ENCODE data around the gene FAM228A.

DNA sequence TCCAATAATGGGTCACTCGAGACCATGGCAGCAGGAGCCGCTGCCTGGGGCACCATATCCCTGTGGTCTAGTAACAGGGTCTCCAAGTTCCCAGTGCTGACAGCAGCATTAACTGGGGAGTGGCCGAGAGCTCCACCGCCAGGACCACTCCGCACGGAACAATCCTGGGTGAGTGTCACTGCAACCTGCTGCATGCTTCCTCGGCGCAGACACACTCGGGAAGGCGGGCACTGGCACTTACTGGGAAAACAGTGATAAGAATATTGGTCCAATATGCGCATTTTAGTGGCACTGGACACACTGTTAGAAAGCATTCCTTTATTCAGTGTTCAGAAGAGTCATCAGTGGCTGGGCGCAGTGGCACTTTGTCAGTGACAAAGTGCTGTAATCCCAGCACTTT is 29.7 kb downstream of the FAM228A start:
- TF ChIP-seq, protein P1, sequence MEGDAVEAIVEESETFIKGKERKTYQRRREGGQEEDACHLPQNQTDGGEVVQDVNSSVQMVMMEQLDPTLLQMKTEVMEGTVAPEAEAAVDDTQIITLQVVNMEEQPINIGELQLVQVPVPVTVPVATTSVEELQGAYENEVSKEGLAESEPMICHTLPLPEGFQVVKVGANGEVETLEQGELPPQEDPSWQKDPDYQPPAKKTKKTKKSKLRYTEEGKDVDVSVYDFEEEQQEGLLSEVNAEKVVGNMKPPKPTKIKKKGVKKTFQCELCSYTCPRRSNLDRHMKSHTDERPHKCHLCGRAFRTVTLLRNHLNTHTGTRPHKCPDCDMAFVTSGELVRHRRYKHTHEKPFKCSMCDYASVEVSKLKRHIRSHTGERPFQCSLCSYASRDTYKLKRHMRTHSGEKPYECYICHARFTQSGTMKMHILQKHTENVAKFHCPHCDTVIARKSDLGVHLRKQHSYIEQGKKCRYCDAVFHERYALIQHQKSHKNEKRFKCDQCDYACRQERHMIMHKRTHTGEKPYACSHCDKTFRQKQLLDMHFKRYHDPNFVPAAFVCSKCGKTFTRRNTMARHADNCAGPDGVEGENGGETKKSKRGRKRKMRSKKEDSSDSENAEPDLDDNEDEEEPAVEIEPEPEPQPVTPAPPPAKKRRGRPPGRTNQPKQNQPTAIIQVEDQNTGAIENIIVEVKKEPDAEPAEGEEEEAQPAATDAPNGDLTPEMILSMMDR (IDR thresholded peaks at IDR 0.05), result no peak
- no peak for TF ChIP-seq EZH2 (IDR thresholded peaks at IDR 0.05)
- TF ChIP-seq EZH2phosphoT487 (IDR thresholded peaks at IDR 0.05), result no peak
